Thyroid gland (tissue), 4 donors: Measurements from ENCODE around the gene MAGOHB.

Experiments
- POLR2A ChIP-seq, 2 donors: fragments of 450-650 bp; IDR thresholded peaks; one replicate each; pipeline ENCODE4 v1.6.1; 2017; ENCODE audit warnings: antibody characterized with exemption in 2 of 2, mild to moderate bottlenecking in 2 of 2, moderate library complexity in 1 of 2
- TF ChIP-seq, protein P1 (sequence below), 6 experiments: fragments of 200-600 bp in 3 of 6; fragments of 450-650 bp in 3 of 6; sonication (generic) in 3 of 6; IDR thresholded peaks; one replicate each; pipeline ENCODE4 v1.5.1; 2016 to 2019; ENCODE audit warnings: antibody characterized with exemption in 6 of 6, mild to moderate bottlenecking in 2 of 6, inconsistent platforms in 1 of 6, moderate library complexity in 1 of 6

DNA sequence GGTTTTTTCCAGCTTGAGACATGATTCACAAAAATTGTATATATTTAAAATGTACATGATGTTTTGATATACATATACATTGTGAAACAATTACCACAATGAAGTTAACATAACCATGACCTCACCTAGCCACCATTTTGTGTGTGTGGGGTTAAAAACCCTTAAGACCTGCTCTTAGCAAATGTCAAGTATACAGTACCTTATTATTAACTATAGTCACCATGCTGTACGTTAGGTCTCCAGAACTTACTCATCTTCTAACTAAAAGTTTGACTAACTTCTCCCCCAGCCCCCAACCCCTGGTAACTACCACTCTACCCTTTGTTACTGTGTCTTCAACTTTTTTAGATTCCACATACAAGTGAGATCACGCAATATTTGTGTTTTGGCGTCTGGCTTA is 55.1 kb downstream of the MAGOHB start:
- TF ChIP-seq, protein P1, sequence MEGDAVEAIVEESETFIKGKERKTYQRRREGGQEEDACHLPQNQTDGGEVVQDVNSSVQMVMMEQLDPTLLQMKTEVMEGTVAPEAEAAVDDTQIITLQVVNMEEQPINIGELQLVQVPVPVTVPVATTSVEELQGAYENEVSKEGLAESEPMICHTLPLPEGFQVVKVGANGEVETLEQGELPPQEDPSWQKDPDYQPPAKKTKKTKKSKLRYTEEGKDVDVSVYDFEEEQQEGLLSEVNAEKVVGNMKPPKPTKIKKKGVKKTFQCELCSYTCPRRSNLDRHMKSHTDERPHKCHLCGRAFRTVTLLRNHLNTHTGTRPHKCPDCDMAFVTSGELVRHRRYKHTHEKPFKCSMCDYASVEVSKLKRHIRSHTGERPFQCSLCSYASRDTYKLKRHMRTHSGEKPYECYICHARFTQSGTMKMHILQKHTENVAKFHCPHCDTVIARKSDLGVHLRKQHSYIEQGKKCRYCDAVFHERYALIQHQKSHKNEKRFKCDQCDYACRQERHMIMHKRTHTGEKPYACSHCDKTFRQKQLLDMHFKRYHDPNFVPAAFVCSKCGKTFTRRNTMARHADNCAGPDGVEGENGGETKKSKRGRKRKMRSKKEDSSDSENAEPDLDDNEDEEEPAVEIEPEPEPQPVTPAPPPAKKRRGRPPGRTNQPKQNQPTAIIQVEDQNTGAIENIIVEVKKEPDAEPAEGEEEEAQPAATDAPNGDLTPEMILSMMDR (IDR thresholded peaks at IDR 0.05) = no peak
- TF ChIP-seq POLR2A (IDR thresholded peaks at IDR 0.05) = no peak
